Raji (cell line): ENCODE measurements around the gene NOCT.

Source experiments
- POLR2A ChIP-seq: IDR thresholded peaks from 2 replicates; pipeline ENCODE4 v1.6.1; 2011; ENCODE audit warnings: low read depth, low read length, control low read depth; ENCODE audit not compliant: insufficient read depth

Gene NOCT

DNA sequence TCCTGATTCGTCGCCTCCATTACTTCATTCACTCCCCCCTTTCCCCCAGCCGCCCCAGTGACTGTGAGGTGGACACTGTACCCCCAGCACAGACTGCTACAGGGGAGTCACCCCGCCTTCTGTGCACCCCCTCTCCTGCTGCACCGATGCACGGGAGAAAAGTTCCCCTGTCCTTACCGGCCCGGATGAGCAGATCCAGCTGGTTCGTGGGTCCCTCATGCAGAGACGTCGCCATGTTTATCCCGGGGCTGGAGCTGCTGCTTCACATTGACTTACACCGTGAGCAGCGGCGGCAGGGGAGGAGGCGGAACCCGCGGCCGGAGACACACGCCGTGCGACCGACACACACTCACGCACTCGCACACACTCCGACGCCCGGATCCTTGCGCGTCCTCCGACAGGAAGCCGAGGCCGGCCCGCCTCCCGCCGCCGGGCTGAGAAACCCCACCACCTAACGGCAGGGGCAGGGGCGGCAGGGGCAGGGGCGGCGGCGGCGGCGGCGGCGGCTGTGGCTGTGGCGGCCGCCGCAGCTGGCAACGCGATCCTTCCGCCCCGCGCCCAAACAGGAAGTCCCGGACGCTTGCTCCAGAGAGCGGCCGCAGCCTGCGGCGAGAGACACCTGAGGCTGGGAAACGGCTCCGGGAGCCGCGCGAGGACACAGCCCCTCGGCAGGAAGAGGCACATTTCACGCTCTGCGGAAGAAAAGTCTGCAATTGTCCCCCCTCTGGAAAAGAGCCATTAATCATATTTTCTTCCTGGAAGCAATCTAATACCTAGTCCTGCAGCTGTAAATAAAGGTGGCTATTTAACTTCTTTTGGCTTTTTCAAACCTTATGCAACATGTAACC lies 68.6 kb downstream of the NOCT start:
- peak; percentile 89 for TF ChIP-seq POLR2A

- TF ChIP-seq POLR2A = no peak
Observed at GRCh38 chr4:139084804-139085093, 69.2 kb downstream of the NOCT start.

DNA sequence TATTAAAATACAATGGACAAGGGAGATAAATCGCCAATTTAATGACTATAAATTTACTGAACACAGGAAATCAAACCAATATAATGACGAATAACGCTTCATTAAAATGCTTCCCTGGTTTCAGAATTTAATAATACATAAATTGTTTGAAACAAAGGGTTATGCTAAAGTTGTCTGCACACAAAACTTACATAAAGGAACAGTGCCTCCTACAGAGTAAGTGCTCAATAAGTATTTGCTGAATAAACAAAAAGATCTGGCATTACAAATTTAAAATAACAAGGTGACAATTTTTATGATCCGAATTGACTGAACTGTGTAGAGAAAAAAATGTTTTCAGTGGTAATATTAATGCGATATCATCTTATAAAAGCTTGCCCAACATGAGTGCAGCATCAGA lies 69.6 kb downstream of the NOCT start:
- no peak for TF ChIP-seq POLR2A

DNA sequence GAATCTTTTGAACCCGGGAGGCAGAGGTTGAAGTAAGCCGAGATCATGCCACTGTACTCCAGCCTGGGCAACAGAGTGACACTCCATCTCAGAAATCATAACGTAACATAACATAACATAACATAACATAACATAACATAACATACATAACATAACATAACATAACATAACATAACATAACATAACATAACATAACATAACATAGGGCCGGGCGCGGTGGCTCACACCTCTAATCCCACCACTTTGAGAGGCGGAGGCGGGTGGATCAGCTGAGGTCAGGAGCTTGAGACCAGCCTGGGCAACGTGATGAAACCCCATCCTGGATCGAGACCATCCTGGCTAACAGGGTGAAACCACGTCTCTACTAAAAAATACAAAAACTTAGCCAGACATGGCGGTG lies 76.7 kb downstream of the NOCT start:
- no peak for TF ChIP-seq POLR2A
